Activated CD8-positive, alpha-beta memory T cell treated with anti-CD3 and anti-CD28 coated beads, Interleukin-2, amount 50 U/mL, for 24 hours (primary cell): ENCODE results near the gene MTMR1.

ENCODE experiments used
- DNase-seq: peaks from one replicate; pipeline ENCODE4 v3.0.0-alpha.2; 2020; ENCODE audit errors: extremely low read depth

MTMR1 gene

DNA sequence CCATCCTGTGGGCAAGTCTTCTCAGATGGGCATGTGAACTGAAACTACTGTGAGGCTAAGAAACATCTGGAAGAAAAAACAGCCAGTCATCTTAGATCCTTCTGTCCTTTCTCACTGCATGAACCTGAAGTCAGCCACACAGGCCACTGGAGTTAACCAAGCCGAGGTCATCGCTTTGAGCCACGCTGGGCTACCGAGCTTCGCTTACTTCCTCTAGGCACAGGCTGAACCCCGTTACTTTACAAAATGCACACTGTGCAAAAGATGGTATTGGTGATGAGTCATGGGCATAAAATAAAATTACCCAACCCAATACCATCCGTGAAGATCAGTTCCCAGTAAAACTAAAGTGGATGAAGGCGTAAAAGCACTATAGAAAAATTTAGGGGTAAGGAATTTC lies 86.2 kb downstream of the MTMR1 start:
- DNase-seq: no peak

DNA sequence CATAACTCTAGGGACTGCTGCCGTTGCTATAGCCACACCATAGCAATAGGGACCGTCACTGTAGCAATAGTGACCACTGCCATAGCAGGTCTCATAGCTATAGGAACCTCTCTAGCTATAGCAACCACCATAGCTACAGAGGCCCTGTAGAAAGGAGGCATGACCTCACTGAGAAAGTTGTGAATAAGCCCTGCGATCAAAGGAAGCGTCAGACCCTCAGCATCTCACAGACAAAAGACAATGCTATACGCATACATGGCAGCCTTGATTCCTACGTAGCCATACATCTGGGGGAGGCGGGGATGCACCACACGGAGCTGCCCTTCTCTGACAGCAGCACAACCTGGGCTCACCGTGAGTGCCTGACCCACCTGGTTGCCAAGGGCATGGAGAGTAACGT lies 88.5 kb downstream of the MTMR1 start:
- DNase-seq: no peak

DNA sequence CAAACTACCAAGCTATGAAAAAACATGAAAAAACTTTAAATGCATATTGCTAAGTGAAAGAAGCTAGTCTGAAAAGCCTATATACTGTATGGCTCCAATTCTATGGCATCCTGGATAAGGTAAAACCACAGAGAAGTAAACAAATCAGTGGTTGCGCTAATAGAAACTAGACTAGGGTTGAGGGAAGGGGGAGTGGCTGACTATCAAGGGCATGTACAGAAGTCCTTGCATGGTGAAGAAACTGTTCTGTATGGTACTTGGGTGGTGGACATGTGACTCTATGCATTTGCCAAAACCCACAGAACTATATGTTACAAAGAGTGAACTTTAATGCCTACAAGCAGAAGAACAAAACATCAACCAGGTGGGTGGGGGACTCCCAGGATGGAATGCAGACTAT lies 96.8 kb downstream of the MTMR1 start:
- DNase-seq: no peak

DNA sequence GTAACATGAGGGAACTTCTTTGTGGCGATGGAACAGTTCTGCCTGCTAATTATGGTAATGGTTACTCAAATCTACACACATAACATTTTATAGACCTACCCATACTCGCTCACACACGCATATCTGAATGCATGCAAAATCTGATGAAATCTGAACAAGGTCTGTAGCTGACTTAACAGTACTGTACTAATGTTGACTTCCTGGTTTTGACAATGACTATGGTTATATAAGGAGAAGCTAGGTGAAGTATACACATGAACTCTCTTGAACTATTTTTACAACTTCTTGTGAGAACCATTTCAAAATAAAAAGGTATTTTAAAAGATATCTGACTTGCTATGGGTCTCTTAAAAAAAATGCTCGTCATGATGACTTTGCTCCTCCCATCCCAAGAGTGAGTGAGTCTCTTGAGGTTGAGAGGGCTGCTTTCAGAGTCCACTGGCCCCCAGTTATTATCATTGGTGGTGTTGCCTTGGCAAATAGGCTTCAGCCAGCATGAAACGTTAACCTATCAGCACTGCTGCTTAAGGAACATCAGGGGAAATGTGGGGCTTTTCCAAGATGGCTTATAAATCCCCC lies 99.8 kb downstream of the MTMR1 start:
- DNase-seq: no peak

DNA sequence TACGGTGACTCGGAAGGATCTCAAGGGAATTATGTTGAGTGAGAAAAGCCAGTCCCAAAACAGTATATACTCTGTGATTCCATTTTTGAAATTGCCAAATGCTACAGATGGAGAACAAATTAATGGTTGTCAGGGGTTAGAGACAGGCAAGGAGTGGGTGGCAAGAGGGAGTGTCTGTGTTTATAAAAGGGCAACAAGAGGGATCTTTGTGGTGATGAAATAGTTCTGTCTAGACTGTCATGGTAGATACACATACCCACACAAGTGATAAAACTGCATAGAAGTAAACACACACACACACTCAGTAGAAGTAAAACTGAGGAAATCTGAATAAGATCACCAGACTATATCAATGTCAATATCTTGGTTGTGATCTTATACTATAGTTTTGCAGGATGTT lies 112.5 kb downstream of the MTMR1 start:
- no peak for DNase-seq

DNA sequence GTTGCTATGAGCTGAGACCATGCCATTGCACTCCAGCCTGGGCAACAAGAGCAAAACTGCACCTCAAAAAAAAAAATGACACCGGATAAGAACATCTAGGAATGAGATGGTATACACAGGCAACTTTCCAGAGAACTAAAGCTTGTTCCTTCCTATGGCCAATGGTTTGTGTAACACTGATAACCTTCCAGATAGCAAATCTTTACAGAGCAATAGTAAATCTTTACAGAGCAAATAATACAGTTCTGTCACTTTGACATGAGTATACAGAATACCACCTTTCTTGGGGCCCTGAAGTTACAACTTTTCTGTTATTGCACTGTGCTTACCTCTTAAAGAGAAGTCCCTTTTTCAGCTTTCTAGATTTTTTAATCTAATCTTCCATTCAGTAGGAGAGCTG lies 113.6 kb downstream of the MTMR1 start:
- DNase-seq: no peak

DNA sequence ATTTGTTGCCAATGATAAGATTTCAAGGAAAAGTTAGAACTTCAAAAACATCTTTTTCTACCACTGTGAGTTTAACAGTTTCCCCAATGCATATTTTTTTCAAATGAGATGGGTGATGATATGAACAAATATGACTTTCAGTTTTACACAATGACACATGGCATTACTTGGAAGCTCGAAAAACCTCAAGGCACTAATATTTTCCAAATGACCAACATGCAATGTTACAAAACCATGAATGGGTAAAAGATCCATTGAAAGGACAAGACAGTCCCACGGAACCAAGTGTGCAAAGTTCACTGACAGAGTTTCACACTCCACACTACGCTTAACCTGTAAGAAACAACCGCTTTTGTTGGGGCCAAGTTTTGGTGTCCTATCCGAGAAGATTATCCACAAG lies 120.7 kb downstream of the MTMR1 start:
- no peak for DNase-seq
